ENCODE results near the gene RNF166.

Gene RNF166

GRCh38 chr16:88713054-88713453, 6.8 kb upstream of the RNF166 start:
- H3K9me3 ChIP-seq (ENCODE audit: insufficient read depth, low read length, severe bottlenecking): no peaks in the 10 kb centered on the region
- peaks cover 58% of the 10 kb centered on the region for H3K36me3 ChIP-seq (ENCODE audit: insufficient read depth, low read length)
- H4K20me1 ChIP-seq (ENCODE audit: insufficient read depth, low read length): peaks cover 55% of the 10 kb centered on the region
- H3K9ac ChIP-seq (ENCODE audit: low read depth, low read length): no peak overlapping the region
- H3K4me3 ChIP-seq (ENCODE audit: low read depth in 1 of 2, low read length in 2 of 2): no peak overlapping the region
- no peak overlapping the region for H3K4me2 ChIP-seq (ENCODE audit: insufficient read depth, low read length)
- TF ChIP-seq EZH2 (IDR thresholded peaks at IDR 0.05; ENCODE audit: borderline replicate concordance, low read depth, low read length, severe bottlenecking): no peak
- no peak for TF ChIP-seq CTCF (IDR thresholded peaks at IDR 0.05; ENCODE audit: borderline replicate concordance, extremely low read depth, low read length, poor library complexity, severe bottlenecking)
- peaks cover 31% of the 10 kb centered on the region for H3K79me2 ChIP-seq (ENCODE audit: insufficient read depth, low read length)
- H3K27me3 ChIP-seq (ENCODE audit: insufficient read depth, low read length, poor library complexity): no peaks in the 10 kb centered on the region
- no peak overlapping the region for H2AFZ ChIP-seq (ENCODE audit: low read depth, low read length)
- ATAC-seq (ENCODE audit: insufficient read depth, low read depth) (no peak), DNase-seq (no peak)
- no peak overlapping the region for H3K27ac ChIP-seq (ENCODE audit: low read length)
- H3K4me1 ChIP-seq (ENCODE audit: insufficient read depth, low read length): peaks cover 8% of the 10 kb centered on the region

GRCh38 chr16:88712362-88712979, 6.3 kb upstream of the RNF166 start:
- Histone ChIP-seq H3K79me2 (ENCODE audit: insufficient read depth, low read length) (peaks cover 36% of the 10 kb centered on the region), H3K27me3 (ENCODE audit: insufficient read depth, low read length, poor library complexity) (no peaks in the 10 kb centered on the region), H3K9me3 (ENCODE audit: insufficient read depth, low read length, severe bottlenecking) (no peaks in the 10 kb centered on the region), H3K27ac (ENCODE audit: low read length) (no peak overlapping the region), H3K36me3 (ENCODE audit: insufficient read depth, low read length) (peaks cover 52% of the 10 kb centered on the region), H2AFZ (ENCODE audit: low read depth, low read length) (no peak overlapping the region), H3K4me3 (ENCODE audit: low read depth in 1 of 2, low read length in 2 of 2) (no peak overlapping the region), H3K4me2 (ENCODE audit: insufficient read depth, low read length) (no peak overlapping the region), H4K20me1 (ENCODE audit: insufficient read depth, low read length) (peaks cover 55% of the 10 kb centered on the region), H3K9ac (ENCODE audit: low read depth, low read length) (no peak overlapping the region), H3K4me1 (ENCODE audit: insufficient read depth, low read length) (peaks cover 14% of the 10 kb centered on the region)
- DNase-seq (no peak), ATAC-seq (ENCODE audit: insufficient read depth, low read depth) (no peak)
- TF ChIP-seq EZH2 (IDR thresholded peaks at IDR 0.05; ENCODE audit: borderline replicate concordance, low read depth, low read length, severe bottlenecking) (no peak), CTCF (IDR thresholded peaks at IDR 0.05; ENCODE audit: borderline replicate concordance, extremely low read depth, low read length, poor library complexity, severe bottlenecking) (no peak)

GRCh38 chr16:88711750-88712340, 5.6 kb upstream of the RNF166 start:
- Histone ChIP-seq H3K36me3 (ENCODE audit: insufficient read depth, low read length) (peaks cover 46% of the 10 kb centered on the region), H3K27ac (ENCODE audit: low read length) (no peak overlapping the region), H3K9ac (ENCODE audit: low read depth, low read length) (no peak overlapping the region), H3K4me3 (ENCODE audit: low read depth in 1 of 2, low read length in 2 of 2) (no peak overlapping the region), H3K79me2 (ENCODE audit: insufficient read depth, low read length) (peaks cover 42% of the 10 kb centered on the region), H3K4me1 (ENCODE audit: insufficient read depth, low read length) (peaks cover 20% of the 10 kb centered on the region), H4K20me1 (ENCODE audit: insufficient read depth, low read length) (peaks cover 55% of the 10 kb centered on the region), H3K9me3 (ENCODE audit: insufficient read depth, low read length, severe bottlenecking) (no peaks in the 10 kb centered on the region), H3K4me2 (ENCODE audit: insufficient read depth, low read length) (no peak overlapping the region), H3K27me3 (ENCODE audit: insufficient read depth, low read length, poor library complexity) (no peaks in the 10 kb centered on the region), H2AFZ (ENCODE audit: low read depth, low read length) (no peak overlapping the region)
- TF ChIP-seq EZH2 (IDR thresholded peaks at IDR 0.05; ENCODE audit: borderline replicate concordance, low read depth, low read length, severe bottlenecking): no peak
- TF ChIP-seq CTCF (IDR thresholded peaks at IDR 0.05; ENCODE audit: borderline replicate concordance, extremely low read depth, low read length, poor library complexity, severe bottlenecking): no peak
- ATAC-seq (ENCODE audit: insufficient read depth, low read depth) (no peak), DNase-seq (no peak)

All from DND-41 (cell line).